ENCODE measurements around the gene COL20A1. TPM values are rescaled to one million over a fixed set of nuclear protein-coding genes. Genes with fewer than 3 reads are reported as not detected.

Gene COL20A1
- polyA plus RNA-seq, 4 donors = 0.09 to 1.7 TPM; not detected in 2

GRCh38 chr20:63368151-63368550 lies 75.2 kb downstream of the COL20A1 start:
- Histone ChIP-seq H3K27ac (ENCODE audit: low read depth in 1 of 3, low read length in 2 of 3) (no peak overlapping the region), H3K27me3 (ENCODE audit: control insufficient read depth in 3 of 3, insufficient read depth in 3 of 3, low read length in 3 of 3) (peaks cover 0 to 13% (median 7%) of the 10 kb centered on the region in 3 donors), H3K4me1 (ENCODE audit: control insufficient read depth in 3 of 3, insufficient read depth in 2 of 3, low read depth in 1 of 3, low read length in 2 of 3) (peaks cover 0 to 4% (median 0%) of the 10 kb centered on the region in 3 donors), H3K4me3 (ENCODE audit: low read depth in 1 of 3, low read length in 3 of 3) (no peak overlapping the region), H3K36me3 (ENCODE audit: control insufficient read depth in 3 of 3, insufficient read depth in 2 of 3, low read depth in 1 of 3, low read length in 3 of 3) (no peaks in the 10 kb centered on the region), H3K9me3 (ENCODE audit: control insufficient read depth in 2 of 2, insufficient read depth in 1 of 2, low read depth in 1 of 2, low read length in 1 of 2) (no peaks in the 10 kb centered on the region)
- DNase-seq (no peak), FAIRE-seq (no peak)
- WGBS, 3 donors = 82 to 87% (median 83%) methylated on average over 8 of the region's 8 CpGs

- H3K4me1 ChIP-seq (ENCODE audit: control insufficient read depth in 3 of 3, insufficient read depth in 2 of 3, low read depth in 1 of 3, low read length in 2 of 3) = peaks cover 0 to 9% (median 0%) of the 10 kb centered on the region in 3 donors
- WGBS, 3 donors = 81 to 89% (median 84%) methylated on average over 10 of the region's 10 CpGs
- no peak for FAIRE-seq
Observed at GRCh38 chr20:63369024-63369530, 76.1 kb downstream of the COL20A1 start.

DNA sequence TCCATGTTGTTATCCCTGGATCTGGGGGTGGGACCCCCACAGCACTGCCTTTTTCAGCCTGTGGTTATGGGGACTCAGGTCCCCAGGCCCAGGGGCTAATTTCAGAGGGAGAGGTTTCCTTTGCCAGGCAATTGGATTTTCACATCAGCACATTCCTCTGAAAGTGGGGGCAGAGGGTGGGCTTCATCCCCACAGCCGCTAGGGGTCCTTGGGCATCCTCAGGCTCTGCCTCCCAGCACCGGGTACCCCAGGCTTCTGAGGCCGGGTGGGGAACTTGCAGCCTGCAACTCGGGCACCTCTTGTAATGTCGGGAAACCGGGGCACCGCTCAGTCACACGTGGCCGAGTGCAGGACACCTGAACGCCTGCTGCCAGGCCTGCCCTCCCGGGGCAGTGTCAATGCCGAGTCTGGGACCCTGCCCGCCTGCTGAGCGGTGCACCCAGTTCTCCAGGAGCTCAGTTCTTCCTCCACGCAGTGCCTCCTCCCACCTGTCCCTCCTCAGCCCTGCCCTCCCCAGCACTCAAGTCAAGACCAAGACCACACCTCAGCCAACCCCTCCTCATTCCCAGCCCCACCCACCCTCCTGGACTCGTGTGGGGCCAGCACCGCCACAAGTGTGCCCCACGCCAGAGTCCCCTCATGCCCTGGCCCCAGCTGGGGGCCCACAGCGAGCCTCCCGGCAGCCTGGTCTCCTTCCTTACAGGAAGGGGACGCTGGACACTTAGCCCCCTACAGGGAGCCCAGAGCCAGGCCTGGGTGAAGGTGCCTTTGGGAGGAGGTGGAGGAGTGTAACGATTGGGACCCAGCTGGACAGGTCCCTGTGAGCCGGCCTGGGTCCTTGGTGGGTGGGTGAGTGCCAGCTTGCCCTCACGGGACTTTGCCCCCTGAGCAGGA lies 77.0 kb downstream of the COL20A1 start:
- no peak for DNase-seq
- 46 to 63% (median 56%) methylated on average over 23 to 24 of the region's 24 CpGs for WGBS, 3 donors
- H3K36me3 ChIP-seq (ENCODE audit: control insufficient read depth in 3 of 3, insufficient read depth in 2 of 3, low read depth in 1 of 3, low read length in 3 of 3) = no peaks in the 10 kb centered on the region
- H3K27me3 ChIP-seq (ENCODE audit: control insufficient read depth in 3 of 3, insufficient read depth in 3 of 3, low read length in 3 of 3) = peaks cover 0 to 10% (median 3%) of the 10 kb centered on the region in 3 donors
- FAIRE-seq = no peak
- H3K9me3 ChIP-seq (ENCODE audit: control insufficient read depth in 2 of 2, insufficient read depth in 1 of 2, low read depth in 1 of 2, low read length in 1 of 2) = no peaks in the 10 kb centered on the region
- H3K4me3 ChIP-seq (ENCODE audit: low read depth in 1 of 3, low read length in 3 of 3) = no peak overlapping the region
- H3K4me1 ChIP-seq (ENCODE audit: control insufficient read depth in 3 of 3, insufficient read depth in 2 of 3, low read depth in 1 of 3, low read length in 2 of 3) = peaks cover 0 to 16% (median 0%) of the 10 kb centered on the region in 3 donors
- no peak overlapping the region for H3K27ac ChIP-seq (ENCODE audit: low read depth in 1 of 3, low read length in 2 of 3)

More at GRCh38 chr20:63369024-63369530, 76.1 kb downstream of the COL20A1 start:
- Histone ChIP-seq H3K9me3 (ENCODE audit: control insufficient read depth in 2 of 2, insufficient read depth in 1 of 2, low read depth in 1 of 2, low read length in 1 of 2) (no peaks in the 10 kb centered on the region), H3K27me3 (ENCODE audit: control insufficient read depth in 3 of 3, insufficient read depth in 3 of 3, low read length in 3 of 3) (peaks cover 0 to 10% (median 3%) of the 10 kb centered on the region in 3 donors), H3K4me3 (ENCODE audit: low read depth in 1 of 3, low read length in 3 of 3) (no peak overlapping the region), H3K27ac (ENCODE audit: low read depth in 1 of 3, low read length in 2 of 3) (no peak overlapping the region), H3K36me3 (ENCODE audit: control insufficient read depth in 3 of 3, insufficient read depth in 2 of 3, low read depth in 1 of 3, low read length in 3 of 3) (no peaks in the 10 kb centered on the region)
- no peak for DNase-seq

DNA sequence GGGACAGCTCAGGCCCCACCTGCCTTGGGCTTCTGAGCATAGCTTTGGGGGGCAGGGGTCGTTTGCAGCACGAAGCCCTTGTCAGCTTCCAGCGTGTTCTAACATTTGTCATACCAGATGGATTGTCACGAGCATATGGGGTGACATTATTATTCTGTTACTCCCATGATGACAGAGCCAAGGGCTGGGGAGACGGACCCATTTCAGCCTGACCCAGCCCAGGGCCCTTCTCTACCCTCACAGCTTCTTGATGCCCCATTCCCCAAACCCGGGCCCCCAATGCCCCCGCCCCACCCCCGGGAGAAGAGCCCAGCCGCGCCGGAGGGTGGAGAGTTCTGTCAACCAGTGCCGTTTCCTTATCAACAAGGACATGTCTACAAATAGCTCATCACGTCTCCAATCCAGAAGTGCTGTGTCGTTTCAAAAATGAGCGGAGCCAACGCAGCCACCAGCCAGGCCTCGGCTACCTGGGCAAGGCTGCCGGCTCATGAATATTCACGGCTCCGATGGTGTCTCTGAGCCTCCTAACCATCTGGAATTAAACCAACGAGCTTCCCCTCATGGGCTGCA lies 77.7 kb downstream of the COL20A1 start:
- H3K36me3 ChIP-seq (ENCODE audit: control insufficient read depth in 3 of 3, insufficient read depth in 2 of 3, low read depth in 1 of 3, low read length in 3 of 3) = no peaks in the 10 kb centered on the region
- WGBS, 3 donors = 31 to 37% (median 33%) methylated on average over 21 of the region's 21 CpGs
- H3K27me3 ChIP-seq (ENCODE audit: control insufficient read depth in 3 of 3, insufficient read depth in 3 of 3, low read length in 3 of 3) = peaks cover 0 to 10% (median 3%) of the 10 kb centered on the region in 3 donors
- no peak for FAIRE-seq
- DNase-seq = no peak
- H3K4me3 ChIP-seq (ENCODE audit: low read depth in 1 of 3, low read length in 3 of 3) = no peak overlapping the region
- H3K27ac ChIP-seq (ENCODE audit: low read depth in 1 of 3, low read length in 2 of 3) = no peak overlapping the region
- H3K9me3 ChIP-seq (ENCODE audit: control insufficient read depth in 2 of 2, insufficient read depth in 1 of 2, low read depth in 1 of 2, low read length in 1 of 2) = no peaks in the 10 kb centered on the region
- H3K4me1 ChIP-seq (ENCODE audit: control insufficient read depth in 3 of 3, insufficient read depth in 2 of 3, low read depth in 1 of 3, low read length in 2 of 3) = peaks cover 0 to 19% (median 0%) of the 10 kb centered on the region in 3 donors

DNA sequence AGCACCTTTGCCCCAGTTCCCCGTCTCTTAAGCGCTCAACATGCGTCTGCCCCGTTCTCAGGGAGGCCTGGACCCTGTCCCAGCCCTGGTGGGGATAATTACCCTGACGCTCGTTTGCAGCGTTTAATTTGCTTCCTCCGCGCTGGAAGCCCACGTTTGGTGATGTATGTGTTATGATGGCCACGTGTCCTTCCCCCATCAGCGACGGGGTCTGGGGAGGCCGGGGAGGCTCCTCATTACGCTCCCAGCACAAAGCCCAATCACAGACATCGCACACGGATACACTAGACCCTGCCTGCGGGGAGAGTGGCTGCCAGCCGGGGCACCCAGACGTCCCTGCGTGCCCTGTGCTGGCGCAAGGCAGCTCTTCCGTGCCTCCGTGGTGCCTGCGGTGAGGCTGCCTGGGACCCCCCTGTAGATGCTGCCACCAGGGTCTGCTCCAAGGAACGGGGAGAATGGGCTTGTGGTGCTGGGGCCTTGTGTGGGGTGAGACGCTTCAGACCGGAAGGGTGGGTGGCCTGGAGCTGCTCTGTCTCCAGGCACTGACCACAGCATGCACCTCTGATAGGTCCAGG lies 78.4 kb downstream of the COL20A1 start:
- H3K9me3 ChIP-seq (ENCODE audit: control insufficient read depth in 2 of 2, insufficient read depth in 1 of 2, low read depth in 1 of 2, low read length in 1 of 2) = no peaks in the 10 kb centered on the region
- no peak overlapping the region for H3K27ac ChIP-seq (ENCODE audit: low read depth in 1 of 3, low read length in 2 of 3)
- H3K4me3 ChIP-seq (ENCODE audit: low read depth in 1 of 3, low read length in 3 of 3) = no peak overlapping the region
- peaks cover 0 to 10% (median 4%) of the 10 kb centered on the region in 3 donors for H3K27me3 ChIP-seq (ENCODE audit: control insufficient read depth in 3 of 3, insufficient read depth in 3 of 3, low read length in 3 of 3)
- 73 to 78% (median 76%) methylated on average over 28 of the region's 28 CpGs for WGBS, 3 donors
- no peak for FAIRE-seq
- no peak for DNase-seq
- peaks cover 0 to 21% (median 0%) of the 10 kb centered on the region in 3 donors for H3K4me1 ChIP-seq (ENCODE audit: control insufficient read depth in 3 of 3, insufficient read depth in 2 of 3, low read depth in 1 of 3, low read length in 2 of 3)
- H3K36me3 ChIP-seq (ENCODE audit: control insufficient read depth in 3 of 3, insufficient read depth in 2 of 3, low read depth in 1 of 3, low read length in 3 of 3) = no peaks in the 10 kb centered on the region

DNA sequence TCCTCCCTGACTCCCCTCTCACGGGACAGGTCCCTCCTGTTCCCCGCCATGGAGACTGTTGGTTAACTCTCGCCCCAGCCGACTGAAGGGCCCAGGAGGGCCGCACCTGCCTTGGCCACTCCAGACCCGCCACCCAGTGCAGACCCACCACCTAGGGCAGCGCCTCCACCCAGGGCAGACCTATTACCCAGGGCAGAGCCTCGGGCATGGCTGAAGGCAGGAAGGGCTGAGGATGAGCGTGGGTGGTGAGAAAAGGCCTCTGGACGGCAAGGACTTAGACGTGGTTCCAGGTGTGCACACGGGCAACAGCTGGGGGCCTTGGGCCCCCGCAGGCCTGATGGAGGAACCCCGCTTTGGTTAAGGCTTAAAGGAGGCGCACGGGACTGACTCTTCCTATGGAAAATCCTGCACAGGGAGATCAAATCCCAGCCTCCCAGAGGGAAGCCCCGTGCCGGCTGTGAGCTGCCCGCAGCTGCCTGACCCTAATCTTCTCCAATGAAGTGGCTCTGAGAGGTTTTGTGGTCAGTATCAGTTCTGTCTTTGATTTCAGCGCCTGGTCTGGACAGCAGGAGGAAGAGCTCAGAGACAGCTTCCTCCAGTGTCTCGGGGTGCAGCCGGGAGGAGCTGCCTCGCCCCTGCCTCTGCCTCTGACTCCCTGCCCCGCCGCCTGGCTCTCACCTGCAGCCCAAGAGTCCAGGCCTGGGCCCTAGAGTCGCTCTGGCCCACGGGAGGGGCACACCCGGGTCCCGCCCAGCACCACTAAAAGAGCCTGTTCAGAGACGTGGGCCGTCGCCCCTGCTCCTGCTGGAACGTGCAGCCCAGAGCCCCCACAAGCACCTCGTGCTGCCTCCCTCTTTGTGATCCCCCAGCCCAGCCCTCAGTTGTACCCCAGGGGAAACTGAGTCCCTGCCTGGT lies 80.2 kb downstream of the COL20A1 start:
- FAIRE-seq (no peak), DNase-seq (no peak)
- H3K4me3 ChIP-seq (ENCODE audit: low read depth in 1 of 3, low read length in 3 of 3) = no peak overlapping the region
- peaks cover 0 to 31% (median 0%) of the 10 kb centered on the region in 3 donors for H3K4me1 ChIP-seq (ENCODE audit: control insufficient read depth in 3 of 3, insufficient read depth in 2 of 3, low read depth in 1 of 3, low read length in 2 of 3)
- no peak overlapping the region for H3K27ac ChIP-seq (ENCODE audit: low read depth in 1 of 3, low read length in 2 of 3)
- H3K36me3 ChIP-seq (ENCODE audit: control insufficient read depth in 3 of 3, insufficient read depth in 2 of 3, low read depth in 1 of 3, low read length in 3 of 3) = no peaks in the 10 kb centered on the region
- 57 to 67% (median 60%) methylated on average over 30 to 34 of the region's 34 CpGs for WGBS, 3 donors
- peaks cover 0 to 13% (median 11%) of the 10 kb centered on the region in 3 donors for H3K27me3 ChIP-seq (ENCODE audit: control insufficient read depth in 3 of 3, insufficient read depth in 3 of 3, low read length in 3 of 3)
- H3K9me3 ChIP-seq (ENCODE audit: control insufficient read depth in 2 of 2, insufficient read depth in 1 of 2, low read depth in 1 of 2, low read length in 1 of 2) = no peaks in the 10 kb centered on the region

DNA sequence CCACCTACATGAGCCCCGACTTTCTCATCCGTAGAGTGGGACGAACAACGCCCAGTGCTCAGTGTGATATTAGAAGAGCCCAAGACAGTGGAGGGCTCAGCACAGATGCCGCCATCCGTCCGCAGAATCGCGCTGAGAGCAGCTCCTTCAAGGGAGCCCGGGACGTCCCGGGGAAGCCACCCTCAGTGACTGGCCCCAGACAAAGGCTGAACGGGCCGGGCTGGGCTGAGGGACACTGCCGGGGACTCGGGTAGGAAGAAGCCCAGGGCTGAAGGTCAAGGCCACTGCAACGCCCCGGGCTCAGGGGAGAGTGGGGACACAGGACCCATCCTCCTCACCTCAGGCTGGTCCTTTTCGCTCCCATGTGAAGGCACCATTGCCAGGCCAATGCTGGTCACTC lies 81.0 kb downstream of the COL20A1 start:
- no peak overlapping the region for H3K4me3 ChIP-seq (ENCODE audit: low read depth in 1 of 3, low read length in 3 of 3)
- H3K4me1 ChIP-seq (ENCODE audit: control insufficient read depth in 3 of 3, insufficient read depth in 2 of 3, low read depth in 1 of 3, low read length in 2 of 3) = peaks cover 0 to 31% (median 0%) of the 10 kb centered on the region in 3 donors
- no peak for FAIRE-seq
- H3K27ac ChIP-seq (ENCODE audit: low read depth in 1 of 3, low read length in 2 of 3) = no peak overlapping the region
- 69 to 75% (median 72%) methylated on average over 19 of the region's 19 CpGs for WGBS, 3 donors
- H3K36me3 ChIP-seq (ENCODE audit: control insufficient read depth in 3 of 3, insufficient read depth in 2 of 3, low read depth in 1 of 3, low read length in 3 of 3) = no peaks in the 10 kb centered on the region
- no peaks in the 10 kb centered on the region for H3K9me3 ChIP-seq (ENCODE audit: control insufficient read depth in 2 of 2, insufficient read depth in 1 of 2, low read depth in 1 of 2, low read length in 1 of 2)
- no peak for DNase-seq
- peaks cover 0 to 13% (median 11%) of the 10 kb centered on the region in 3 donors for H3K27me3 ChIP-seq (ENCODE audit: control insufficient read depth in 3 of 3, insufficient read depth in 3 of 3, low read length in 3 of 3)
